ENCODE measurements around the gene LSM10.

DNA sequence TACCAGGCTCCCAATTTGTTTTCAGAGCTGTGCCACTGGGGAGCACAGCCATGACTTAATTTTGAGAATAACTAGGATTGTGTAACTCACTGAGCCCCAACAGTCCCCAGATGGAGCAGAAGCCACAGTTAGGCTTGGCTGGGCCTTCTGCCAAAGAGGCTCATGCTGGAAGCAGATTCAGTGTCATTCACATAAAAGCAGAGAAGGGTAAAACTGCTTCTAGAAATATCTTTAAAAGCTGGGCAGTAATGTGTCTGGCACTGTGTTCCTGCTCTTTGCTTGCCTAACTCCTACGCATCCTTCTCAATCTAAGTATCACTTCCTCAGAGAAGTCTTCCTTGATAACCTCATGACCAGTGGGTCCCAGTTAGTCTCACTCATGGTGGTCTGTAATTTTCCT, 32.3 kb downstream of the LSM10 start:
- TF ChIP-seq POLR2A (IDR thresholded peaks at IDR 0.05): no peak
- TF ChIP-seq, protein P1, sequence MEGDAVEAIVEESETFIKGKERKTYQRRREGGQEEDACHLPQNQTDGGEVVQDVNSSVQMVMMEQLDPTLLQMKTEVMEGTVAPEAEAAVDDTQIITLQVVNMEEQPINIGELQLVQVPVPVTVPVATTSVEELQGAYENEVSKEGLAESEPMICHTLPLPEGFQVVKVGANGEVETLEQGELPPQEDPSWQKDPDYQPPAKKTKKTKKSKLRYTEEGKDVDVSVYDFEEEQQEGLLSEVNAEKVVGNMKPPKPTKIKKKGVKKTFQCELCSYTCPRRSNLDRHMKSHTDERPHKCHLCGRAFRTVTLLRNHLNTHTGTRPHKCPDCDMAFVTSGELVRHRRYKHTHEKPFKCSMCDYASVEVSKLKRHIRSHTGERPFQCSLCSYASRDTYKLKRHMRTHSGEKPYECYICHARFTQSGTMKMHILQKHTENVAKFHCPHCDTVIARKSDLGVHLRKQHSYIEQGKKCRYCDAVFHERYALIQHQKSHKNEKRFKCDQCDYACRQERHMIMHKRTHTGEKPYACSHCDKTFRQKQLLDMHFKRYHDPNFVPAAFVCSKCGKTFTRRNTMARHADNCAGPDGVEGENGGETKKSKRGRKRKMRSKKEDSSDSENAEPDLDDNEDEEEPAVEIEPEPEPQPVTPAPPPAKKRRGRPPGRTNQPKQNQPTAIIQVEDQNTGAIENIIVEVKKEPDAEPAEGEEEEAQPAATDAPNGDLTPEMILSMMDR (IDR thresholded peaks at IDR 0.05): no peak
